ENCODE results near the gene CNTNAP2. TPM values are rescaled to one million over a fixed set of nuclear protein-coding genes. Genes with fewer than 3 reads are reported as not detected.

CNTNAP2 gene
- total RNA-seq, 4 donors from 2014 or later: 0.29 to 0.88 (median 0.33) TPM; not detected in 1

DNA sequence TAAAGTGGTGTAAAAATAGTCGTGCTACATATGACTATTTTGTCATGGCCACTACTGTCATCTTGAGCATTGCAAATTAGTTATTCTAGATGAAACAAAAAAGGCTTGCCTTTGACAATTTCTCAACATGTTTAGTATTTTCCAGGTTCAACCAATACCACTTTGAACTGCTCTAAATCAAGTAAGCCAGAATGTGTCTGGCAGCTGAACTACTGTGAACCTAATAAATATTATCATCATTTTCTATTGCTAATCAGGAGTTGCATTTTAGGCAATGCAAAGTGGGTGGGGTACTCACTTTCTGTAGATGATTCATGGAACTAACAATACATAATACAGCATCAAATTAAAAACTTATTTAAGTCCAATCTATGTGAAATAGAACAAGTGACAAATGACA, 877.2 kb downstream of the CNTNAP2 start:
- H3K27me3 ChIP-seq: no peaks in the 10 kb centered on the region
- no peaks in the 10 kb centered on the region for H3K4me1 ChIP-seq
- no peak overlapping the region for H3K4me3 ChIP-seq (replicated peaks in 1 of 3)
- 89 to 91% methylated on average over 1 of the region's 1 CpG for WGBS, 2 donors
- H3K9me3 ChIP-seq: no peaks in the 10 kb centered on the region
- no peak overlapping the region for H3K27ac ChIP-seq
- intact Hi-C loops (cut with DNase I): no loop called here
- TF ChIP-seq POLR2A (IDR thresholded peaks at IDR 0.05): no peak
- TF ChIP-seq, protein P1, sequence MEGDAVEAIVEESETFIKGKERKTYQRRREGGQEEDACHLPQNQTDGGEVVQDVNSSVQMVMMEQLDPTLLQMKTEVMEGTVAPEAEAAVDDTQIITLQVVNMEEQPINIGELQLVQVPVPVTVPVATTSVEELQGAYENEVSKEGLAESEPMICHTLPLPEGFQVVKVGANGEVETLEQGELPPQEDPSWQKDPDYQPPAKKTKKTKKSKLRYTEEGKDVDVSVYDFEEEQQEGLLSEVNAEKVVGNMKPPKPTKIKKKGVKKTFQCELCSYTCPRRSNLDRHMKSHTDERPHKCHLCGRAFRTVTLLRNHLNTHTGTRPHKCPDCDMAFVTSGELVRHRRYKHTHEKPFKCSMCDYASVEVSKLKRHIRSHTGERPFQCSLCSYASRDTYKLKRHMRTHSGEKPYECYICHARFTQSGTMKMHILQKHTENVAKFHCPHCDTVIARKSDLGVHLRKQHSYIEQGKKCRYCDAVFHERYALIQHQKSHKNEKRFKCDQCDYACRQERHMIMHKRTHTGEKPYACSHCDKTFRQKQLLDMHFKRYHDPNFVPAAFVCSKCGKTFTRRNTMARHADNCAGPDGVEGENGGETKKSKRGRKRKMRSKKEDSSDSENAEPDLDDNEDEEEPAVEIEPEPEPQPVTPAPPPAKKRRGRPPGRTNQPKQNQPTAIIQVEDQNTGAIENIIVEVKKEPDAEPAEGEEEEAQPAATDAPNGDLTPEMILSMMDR (IDR thresholded peaks at IDR 0.05): no peak
- H3K36me3 ChIP-seq: no peaks in the 10 kb centered on the region
- DNase-seq: no peak

DNA sequence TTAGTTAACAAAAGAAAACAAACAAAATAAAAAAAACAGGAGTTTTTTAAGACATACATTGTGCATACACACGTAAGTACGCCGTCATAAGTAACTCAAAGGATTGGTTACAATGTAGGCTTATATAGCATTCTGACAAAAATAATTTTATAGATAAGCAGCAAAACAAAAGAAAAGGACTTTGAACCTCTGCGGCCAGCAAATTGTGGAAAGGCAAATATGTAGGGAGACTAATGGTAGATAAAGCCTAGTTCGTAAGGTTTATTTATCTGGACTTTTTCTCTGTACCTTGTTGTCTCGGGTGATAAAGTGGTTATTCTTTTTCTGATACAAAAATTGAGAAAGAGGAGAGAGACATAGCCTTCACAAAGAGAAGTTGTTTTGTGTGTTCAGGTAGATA, 891.9 kb downstream of the CNTNAP2 start:
- Histone ChIP-seq H3K27ac (no peak overlapping the region), H3K4me1 (no peaks in the 10 kb centered on the region), H3K27me3 (no peaks in the 10 kb centered on the region), H3K36me3 (no peaks in the 10 kb centered on the region), H3K9me3 (no peaks in the 10 kb centered on the region), H3K4me3 (replicated peaks in 1 of 3) (no peak overlapping the region)
- WGBS, 2 donors: 79% methylated on average over 6 of the region's 6 CpGs
- TF ChIP-seq, protein P1 (IDR thresholded peaks at IDR 0.05): no peak
- no peak for TF ChIP-seq POLR2A (IDR thresholded peaks at IDR 0.05)
- intact Hi-C loops (cut with DNase I): no loop called here
- no peak for DNase-seq

DNA sequence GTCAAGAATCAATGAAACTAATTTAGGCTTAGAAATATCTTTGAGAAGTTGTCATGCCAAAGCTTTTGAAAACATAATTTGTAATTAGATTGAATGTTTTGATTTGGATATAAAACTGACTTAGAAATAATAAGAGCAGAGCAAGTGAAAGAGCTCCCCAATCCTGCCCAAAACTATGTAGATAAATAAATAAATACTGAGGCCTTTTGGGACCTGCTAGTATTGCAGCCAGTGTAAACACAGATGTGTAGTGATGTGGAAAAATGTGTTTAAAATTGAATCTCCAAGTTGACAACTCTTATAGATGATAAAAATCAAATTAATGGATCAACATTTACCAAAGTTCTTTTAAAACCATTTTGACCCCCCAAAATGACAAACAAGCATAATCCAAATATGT, 896.1 kb downstream of the CNTNAP2 start:
- H3K4me1 ChIP-seq: no peaks in the 10 kb centered on the region
- H3K27me3 ChIP-seq: no peaks in the 10 kb centered on the region
- intact Hi-C loops (cut with DNase I): no loop called here
- no peaks in the 10 kb centered on the region for H3K9me3 ChIP-seq
- H3K27ac ChIP-seq: no peak overlapping the region
- TF ChIP-seq, protein P1 (IDR thresholded peaks at IDR 0.05): no peak
- TF ChIP-seq POLR2A (IDR thresholded peaks at IDR 0.05): no peak
- no peak overlapping the region for H3K4me3 ChIP-seq (replicated peaks in 1 of 3)
- DNase-seq: no peak
- no peaks in the 10 kb centered on the region for H3K36me3 ChIP-seq

DNA sequence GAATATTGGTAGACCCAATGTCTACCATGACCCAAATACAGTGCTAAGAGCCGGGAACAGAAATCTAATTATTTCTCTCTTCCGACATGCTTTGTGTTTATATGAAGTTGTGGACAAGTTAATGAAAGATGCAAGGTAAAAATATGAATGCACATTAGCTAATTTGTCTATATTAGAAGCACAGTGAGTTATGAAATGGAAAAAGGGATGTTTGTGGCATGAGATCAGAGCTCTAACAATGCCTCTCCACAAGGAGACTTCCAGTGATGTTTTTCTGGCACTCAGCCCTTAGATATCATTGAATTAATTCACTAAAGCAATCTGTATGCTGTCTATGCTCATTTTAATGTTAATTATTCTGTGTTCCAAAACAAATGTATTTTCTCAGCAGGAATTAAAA, 897.2 kb downstream of the CNTNAP2 start:
- DNase-seq: no peak
- Histone ChIP-seq H3K36me3 (no peaks in the 10 kb centered on the region), H3K9me3 (no peaks in the 10 kb centered on the region), H3K27ac (no peak overlapping the region), H3K27me3 (no peaks in the 10 kb centered on the region), H3K4me3 (replicated peaks in 1 of 3) (no peak overlapping the region), H3K4me1 (no peaks in the 10 kb centered on the region)
- WGBS, 2 donors: 91 to 92% methylated on average over 2 of the region's 2 CpGs
- intact Hi-C loops (cut with DNase I): no loop called here
- TF ChIP-seq, protein P1 (IDR thresholded peaks at IDR 0.05): no peak
- no peak for TF ChIP-seq POLR2A (IDR thresholded peaks at IDR 0.05)

DNA sequence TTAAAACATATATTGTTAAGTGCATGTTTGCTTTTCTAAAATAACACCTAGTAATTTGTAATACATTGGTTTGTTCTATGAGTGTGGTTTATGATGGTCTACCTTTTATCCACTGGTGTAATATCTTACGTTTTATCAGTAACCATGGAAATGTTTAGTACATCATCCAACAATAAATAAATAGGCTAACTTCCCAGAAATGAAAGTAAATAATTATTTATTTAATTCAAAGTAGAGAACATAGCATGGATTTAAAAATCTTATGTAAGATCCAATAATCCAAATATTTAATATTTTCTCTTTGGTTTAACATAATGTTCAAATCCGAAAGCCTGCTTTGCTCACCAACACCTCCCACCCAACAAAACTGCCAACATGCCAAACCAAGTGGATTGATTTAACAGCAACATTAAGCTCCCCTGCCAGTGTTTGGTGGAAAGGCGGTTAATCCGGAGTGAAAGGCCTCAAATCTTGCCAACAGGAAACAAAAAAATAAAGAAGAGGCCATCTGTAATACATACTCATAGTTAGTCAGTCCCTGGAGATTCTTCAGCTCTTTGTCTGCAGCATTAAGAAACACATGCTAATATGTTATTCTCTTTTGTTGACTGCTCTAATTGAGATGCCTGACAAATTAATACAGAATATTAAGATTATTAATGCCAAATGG, 897.8 kb downstream of the CNTNAP2 start:
- Histone ChIP-seq H3K4me1 (no peaks in the 10 kb centered on the region), H3K9me3 (no peaks in the 10 kb centered on the region), H3K36me3 (no peaks in the 10 kb centered on the region), H3K27me3 (no peaks in the 10 kb centered on the region), H3K27ac (no peak overlapping the region), H3K4me3 (replicated peaks in 1 of 3) (no peak overlapping the region)
- no peak for DNase-seq
- TF ChIP-seq POLR2A (IDR thresholded peaks at IDR 0.05): no peak
- TF ChIP-seq, protein P1 (IDR thresholded peaks at IDR 0.05): no peak
- intact Hi-C loops (cut with DNase I): no loop called here
- WGBS, 2 donors: 81 to 88% methylated on average over 4 of the region's 4 CpGs
